Esophagus (tissue), 2 donors: ENCODE measurements around the gene CNPY2. TPM values are rescaled to one million over a fixed set of nuclear protein-coding genes. Genes with fewer than 3 reads are reported as not detected.
A peak's percentile ranks its signal among the peaks of the same experiment; 100 is the strongest.
"Not testable (repeated sequence)": the region's sequence is repeated elsewhere in the genome, so short reads cannot be mapped to it uniquely, and the experiment has no call there.

ENCODE experiments used
- H3K27ac ChIP-seq, 2 donors: one replicate each; pipeline ENCODE4 v1.5.1; 2013; ENCODE audit warnings: low read depth in 2 of 2, mild to moderate bottlenecking in 2 of 2, inconsistent platforms in 1 of 2, low read length in 1 of 2, moderate library complexity in 1 of 2
- H3K27me3 ChIP-seq, 2 donors: one replicate each; pipeline ENCODE4 v1.6.1; 2013; ENCODE audit warnings: low read length in 2 of 2, control low read depth in 1 of 2, mild to moderate bottlenecking in 1 of 2; ENCODE audit not compliant: insufficient read depth in 2 of 2, control insufficient read depth in 1 of 2
- H3K36me3 ChIP-seq, 2 donors: one replicate each; pipeline ENCODE4 v1.6.1; 2013; ENCODE audit warnings: low read length in 1 of 2; ENCODE audit not compliant: control insufficient read depth in 2 of 2, insufficient read depth in 2 of 2
- H3K4me1 ChIP-seq, 2 donors: one replicate each; pipeline ENCODE4 v1.6.1; 2013; ENCODE audit warnings: low read length in 1 of 2; ENCODE audit not compliant: control insufficient read depth in 2 of 2, insufficient read depth in 2 of 2
- H3K4me3 ChIP-seq, 2 donors: one replicate each; pipeline ENCODE4 v1.5.1; 2013; ENCODE audit warnings: low read length in 2 of 2, mild to moderate bottlenecking in 2 of 2, low read depth in 1 of 2, moderate library complexity in 1 of 2
- H3K9me3 ChIP-seq, 2 donors: one replicate each; pipeline ENCODE4 v1.6.1; 2013; ENCODE audit warnings: mild to moderate bottlenecking in 2 of 2, low read depth in 1 of 2, low read length in 1 of 2, moderate library complexity in 1 of 2; ENCODE audit not compliant: control insufficient read depth in 2 of 2, insufficient read depth in 1 of 2
- WGBS, 2 donors: extraction: QIAGEN DNeasy Blood & Tissue Kit; methylation state at CpG; one replicate each; pipeline ENCODE4 v1.1.7; 2013; 5-methylcytosine and 5-hydroxymethylcytosine counted together
- polyA plus RNA-seq, 2 donors: library from polyadenylated mRNA; stranded (reverse); fragments of 200-250 nt; gene quantifications; one replicate each; pipeline ENCODE4 v1.2.3, GENCODE V29; 2013
- donor health status: healthy with polysubstance abuse.
- donor health status: Bipolar disorder and iron deficiency.

CNPY2 gene
- polyA plus RNA-seq, 2 donors: 62.1 to 75.3 TPM

DNA sequence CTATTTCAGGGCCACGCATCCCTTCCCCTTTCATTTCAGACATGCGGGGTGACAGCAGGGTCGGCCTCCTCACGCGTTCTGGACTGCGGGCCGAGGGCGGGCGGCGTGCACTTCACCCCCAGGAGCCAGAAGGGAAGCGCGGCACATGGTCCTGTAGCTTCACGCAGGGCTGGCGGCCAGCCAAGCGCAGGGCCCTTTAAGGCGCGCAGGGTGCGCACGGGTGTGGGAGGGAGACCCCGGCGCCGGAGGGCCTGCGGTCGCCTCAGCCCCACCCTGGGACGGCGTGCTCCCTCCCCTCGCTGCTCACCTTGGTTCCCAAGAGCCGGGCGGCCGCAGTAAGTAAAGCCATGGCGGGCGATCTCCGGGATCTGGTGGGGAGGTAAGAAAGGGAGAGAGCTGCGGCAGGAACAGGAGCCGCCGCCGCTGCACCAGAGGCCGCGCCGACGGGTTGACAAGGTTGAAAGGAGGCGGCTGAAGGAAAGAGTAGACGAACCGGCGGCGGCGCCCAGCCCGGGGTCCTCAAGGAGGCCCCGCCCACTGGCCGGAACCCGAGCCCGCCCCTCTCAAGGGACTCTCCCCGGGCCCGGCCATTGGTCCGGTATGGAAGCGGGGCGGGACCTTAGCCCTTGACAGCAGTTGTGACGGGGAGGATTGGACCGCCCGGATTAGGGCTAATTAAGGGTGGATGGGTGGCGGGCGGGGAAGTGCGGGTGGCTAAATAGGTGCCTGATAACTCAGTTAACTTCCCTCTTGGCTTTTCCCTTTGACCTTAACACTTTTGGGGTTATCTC, 15.7 kb downstream of the CNPY2 start, which contains the start of gene CS:
CS (minus strand) TSS at position 478 of the 791 bp plus-strand sequence; CDS start at position 349, 129 bp downstream.
- peak within 1 kb of the TSS; percentile 94 to 95 for H3K27ac ChIP-seq
- H3K4me3 ChIP-seq: peak within 1 kb of the TSS; percentile 79 to 82
- 0 to 1% methylated on average over 61 to 63 of the region's 63 CpGs for WGBS, 2 donors
- H3K36me3 ChIP-seq: peaks cover 0 to 2% of the 10 kb centered on the region in 2 donors
- peaks cover 4% of the 10 kb centered on the region in 2 donors for H3K4me1 ChIP-seq
- H3K9me3 ChIP-seq: no peaks in the 10 kb centered on the region
- H3K27me3 ChIP-seq: no peaks in the 10 kb centered on the region

DNA sequence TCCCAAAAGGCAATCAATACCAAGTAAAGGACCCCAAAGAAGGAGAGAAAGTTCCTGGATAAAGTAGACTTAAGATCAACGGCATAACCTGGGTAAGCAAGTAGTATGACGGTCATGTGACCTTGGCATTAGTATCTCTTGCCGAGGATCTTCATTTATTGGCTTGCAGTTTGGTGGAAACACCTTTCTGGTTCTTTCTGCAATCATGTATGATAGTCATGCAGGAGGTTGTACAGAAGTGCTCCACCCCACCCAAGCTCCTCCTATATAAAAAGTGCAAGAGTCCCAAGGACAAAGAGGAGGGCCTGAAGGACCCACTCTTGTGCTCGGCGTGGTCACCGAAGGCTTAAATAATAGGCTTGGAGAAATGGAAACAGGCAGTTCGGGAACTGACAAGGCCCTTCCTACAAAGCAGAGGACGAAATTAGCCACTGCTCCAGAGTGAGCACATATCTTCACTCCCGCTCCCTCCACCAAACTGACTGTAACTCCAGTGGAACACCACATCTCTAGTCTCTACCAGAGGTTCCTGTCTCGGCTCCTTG, 16.4 kb downstream of the CNPY2 start:
- 1 to 2% methylated on average over 10 of the region's 10 CpGs for WGBS, 2 donors
- Histone ChIP-seq H3K27ac (peak overlapping the region; percentile 94 to 95), H3K4me3 (peak overlapping the region; percentile 79 to 82), H3K27me3 (no peaks in the 10 kb centered on the region), H3K36me3 (peaks cover 0 to 2% of the 10 kb centered on the region in 2 donors), H3K9me3 (no peaks in the 10 kb centered on the region), H3K4me1 (peaks cover 4% of the 10 kb centered on the region in 2 donors)

DNA sequence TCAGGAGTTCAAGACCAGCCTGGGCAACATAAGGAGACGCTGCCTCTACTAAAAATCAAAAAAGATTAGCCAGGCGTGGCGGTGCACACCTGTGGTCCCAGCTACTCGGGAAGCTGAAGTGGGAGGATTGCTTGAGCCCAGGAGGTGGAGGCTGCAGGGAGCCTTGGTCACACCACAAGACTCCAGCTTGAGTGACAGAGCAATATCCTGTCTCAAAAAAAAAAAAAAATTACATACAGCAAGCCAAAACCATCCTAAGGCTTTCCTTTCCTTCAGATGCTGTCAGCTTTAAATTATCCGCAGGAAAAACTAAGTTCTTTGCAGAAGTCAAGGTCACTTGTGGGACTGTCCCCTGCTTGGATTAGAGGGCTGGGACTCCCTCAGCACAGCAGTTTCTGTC, 17.0 kb downstream of the CNPY2 start:
- Histone ChIP-seq H3K4me3 (peak overlapping the region; percentile 79 to 82), H3K9me3 (no peaks in the 10 kb centered on the region), H3K36me3 (peaks cover 0 to 6% of the 10 kb centered on the region in 2 donors), H3K4me1 (peaks cover 4% of the 10 kb centered on the region in 2 donors), H3K27me3 (no peaks in the 10 kb centered on the region), H3K27ac (peak overlapping the region; percentile 30 to 95)
- 65 to 77% methylated on average over 5 of the region's 5 CpGs for WGBS, 2 donors

DNA sequence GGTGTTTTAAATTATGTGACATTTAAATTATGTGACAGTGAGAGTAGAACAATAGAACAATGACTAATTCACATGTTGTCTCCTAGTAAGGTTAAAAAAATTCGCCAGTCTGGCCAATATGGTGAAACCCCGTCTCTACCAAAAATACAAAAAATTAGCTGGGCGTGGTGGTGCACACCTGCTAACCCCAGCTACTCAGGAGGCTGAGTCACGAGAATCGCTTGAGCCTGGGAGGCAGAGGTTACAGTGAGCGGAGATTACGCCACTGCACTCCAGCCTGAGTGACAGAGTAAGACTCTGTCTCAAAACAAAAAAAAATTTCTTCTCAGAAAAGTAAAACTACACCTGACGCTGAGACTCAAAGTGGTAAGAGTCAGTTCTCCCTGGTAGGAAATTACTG, 18.4 kb downstream of the CNPY2 start:
- Histone ChIP-seq H3K4me3 (no peak overlapping the region), H3K36me3 (peaks cover 0 to 6% of the 10 kb centered on the region in 2 donors), H3K9me3 (no peaks in the 10 kb centered on the region), H3K27ac (no peak overlapping the region), H3K4me1 (peaks cover 4% of the 10 kb centered on the region in 2 donors), H3K27me3 (no peaks in the 10 kb centered on the region)
- 80 to 85% methylated on average over 8 of the region's 8 CpGs for WGBS, 2 donors

GRCh38 chr12:56296295-56296694, 19.5 kb downstream of the CNPY2 start:
- Histone ChIP-seq H3K4me3 (no peak overlapping the region), H3K4me1 (peaks cover 4% of the 10 kb centered on the region in 2 donors), H3K27ac (no peak overlapping the region), H3K27me3 (no peaks in the 10 kb centered on the region), H3K36me3 (peaks cover 0 to 6% of the 10 kb centered on the region in 2 donors), H3K9me3 (no peaks in the 10 kb centered on the region)
- 80 to 81% methylated on average over 5 of the region's 5 CpGs for WGBS, 2 donors

GRCh38 chr12:56293795-56294194, 22.0 kb downstream of the CNPY2 start:
- Histone ChIP-seq H3K4me3 (no peak overlapping the region), H3K36me3 (peaks cover 0 to 6% of the 10 kb centered on the region in 2 donors), H3K9me3 (no peaks in the 10 kb centered on the region), H3K27ac (peak overlapping the region; percentile 55 to 67), H3K27me3 (no peaks in the 10 kb centered on the region), H3K4me1 (peaks cover 4% of the 10 kb centered on the region in 2 donors)
- WGBS, 2 donors: 69 to 80% methylated on average over 5 of the region's 5 CpGs

DNA sequence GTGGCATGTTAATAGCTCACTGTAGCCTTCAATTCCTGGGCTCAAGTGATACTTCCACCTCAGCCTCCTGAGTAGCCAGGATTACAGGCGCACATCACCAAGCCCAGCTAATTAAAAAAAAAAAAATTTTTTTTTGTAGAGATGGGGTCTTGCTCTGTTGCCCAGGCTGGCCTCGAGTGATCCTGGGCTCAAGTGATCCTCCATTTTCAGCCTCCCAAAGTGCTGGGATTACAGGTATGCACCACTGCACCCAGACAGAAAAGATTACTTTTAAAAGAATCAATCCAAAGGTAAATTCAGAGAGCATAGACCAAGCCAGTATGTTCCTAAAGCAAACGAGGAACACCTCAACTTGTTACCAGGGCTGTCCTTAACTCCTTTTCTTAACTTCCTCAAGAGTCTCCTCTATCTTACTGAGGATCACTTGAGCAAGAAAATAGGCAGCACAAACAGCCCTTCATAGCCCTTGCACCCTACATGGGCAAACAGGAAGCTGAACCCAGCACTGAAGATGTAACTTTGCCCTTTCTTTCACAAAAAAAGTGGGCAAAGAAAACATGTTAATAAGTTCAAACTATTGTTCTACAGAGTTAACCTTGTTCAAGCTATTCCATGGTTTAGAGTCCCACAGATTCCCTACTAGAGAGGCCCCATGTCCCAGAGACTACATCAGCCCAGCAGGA, 26.9 kb downstream of the CNPY2 start:
- 77 to 84% methylated on average over 3 of the region's 3 CpGs for WGBS, 2 donors

GRCh38 chr12:56286044-56286830, 29.6 kb downstream of the CNPY2 start:
- Histone ChIP-seq H3K36me3 (peaks cover 11 to 14% of the 10 kb centered on the region in 2 donors), H3K27me3 (no peaks in the 10 kb centered on the region), H3K4me3 (no peak overlapping the region), H3K9me3 (no peaks in the 10 kb centered on the region), H3K27ac (no peak overlapping the region), H3K4me1 (no peaks in the 10 kb centered on the region)
- WGBS, 2 donors: 47 to 48% methylated on average over 4 of the region's 4 CpGs

More for the DNA sequence above, 26.9 kb downstream of the CNPY2 start:
- Histone ChIP-seq H3K27ac (no peak overlapping the region), H3K9me3 (no peaks in the 10 kb centered on the region), H3K27me3 (no peaks in the 10 kb centered on the region), H3K4me3 (no peak overlapping the region), H3K36me3 (peaks cover 6 to 11% of the 10 kb centered on the region in 2 donors), H3K4me1 (no peaks in the 10 kb centered on the region)

GRCh38 chr12:56284263-56284662, 31.5 kb downstream of the CNPY2 start:
- WGBS, 2 donors: 86 to 89% methylated on average over 5 of the region's 5 CpGs
- H3K27me3 ChIP-seq, H3K9me3 ChIP-seq, H3K4me1 ChIP-seq, H3K4me3 ChIP-seq, H3K27ac ChIP-seq: not testable (repeated sequence)
- H3K36me3 ChIP-seq: peaks cover 14 to 15% of the 10 kb centered on the region in 2 donors
